HG03354 (cell line): ENCODE measurements around the gene NLRP3.
A peak's percentile ranks its signal among the peaks of the same experiment; 100 is the strongest.

Source experiments
- ATAC-seq: cut with Tn5 transposase; IDR thresholded peaks from one replicate; pipeline ENCODE4 v1.9.1; 2021; ENCODE audit warnings: mild to moderate bottlenecking; ENCODE audit not compliant: unreplicated experiment, poor library complexity, severe bottlenecking

NLRP3 gene

DNA sequence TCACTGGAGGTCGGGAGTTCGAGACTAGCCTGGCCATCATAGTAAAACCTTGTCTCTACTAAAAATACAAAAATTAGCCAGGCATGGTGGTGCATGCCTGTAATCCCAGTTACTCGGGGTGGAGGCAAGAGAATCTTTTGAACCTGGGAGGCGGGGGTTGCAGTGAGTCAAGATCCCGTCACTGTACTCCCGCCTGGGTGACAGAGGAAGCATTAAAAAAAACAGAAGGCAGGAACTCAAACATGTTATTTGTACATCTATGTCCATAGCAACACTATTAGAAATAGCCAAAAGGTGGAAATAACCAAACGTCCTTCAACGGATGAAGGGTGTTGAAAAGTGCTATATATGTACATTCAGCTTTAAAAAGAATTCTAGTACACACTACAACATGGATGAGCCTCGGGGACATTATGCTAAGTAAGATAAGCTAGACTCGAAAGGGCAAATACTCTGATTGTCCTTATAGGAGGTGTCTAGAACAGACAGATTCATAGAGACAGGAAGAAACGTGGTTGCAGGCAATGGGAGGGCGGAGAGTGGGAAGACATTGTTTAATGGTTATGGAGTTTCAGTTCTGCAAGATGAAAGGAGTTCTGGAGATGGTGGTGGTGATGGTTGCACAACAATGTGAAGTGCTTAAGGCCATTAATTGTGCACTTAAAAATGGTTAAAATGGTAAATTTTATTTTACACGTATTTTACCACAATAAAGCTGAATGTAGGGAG, 19.2 kb downstream of the NLRP3 start:
- ATAC-seq: peak; percentile 27

DNA sequence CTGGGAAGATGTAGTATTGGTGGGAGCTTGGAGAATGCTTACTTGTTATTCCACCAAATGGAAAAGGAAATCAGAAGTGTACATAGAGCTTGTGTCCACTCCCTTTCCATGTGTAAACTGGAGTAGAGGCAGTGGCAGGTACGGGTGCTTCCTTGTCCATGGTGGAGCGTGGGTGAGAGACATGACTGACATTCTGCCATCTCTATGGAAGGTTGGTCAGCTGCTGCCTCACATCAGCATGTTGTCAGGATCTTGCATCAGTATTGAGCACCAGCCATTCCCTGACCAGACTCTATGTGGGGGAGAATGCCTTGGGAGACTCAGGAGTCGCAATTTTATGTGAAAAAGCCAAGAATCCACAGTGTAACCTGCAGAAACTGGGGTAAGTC, 19.8 kb downstream of the NLRP3 start:
- no peak for ATAC-seq

DNA sequence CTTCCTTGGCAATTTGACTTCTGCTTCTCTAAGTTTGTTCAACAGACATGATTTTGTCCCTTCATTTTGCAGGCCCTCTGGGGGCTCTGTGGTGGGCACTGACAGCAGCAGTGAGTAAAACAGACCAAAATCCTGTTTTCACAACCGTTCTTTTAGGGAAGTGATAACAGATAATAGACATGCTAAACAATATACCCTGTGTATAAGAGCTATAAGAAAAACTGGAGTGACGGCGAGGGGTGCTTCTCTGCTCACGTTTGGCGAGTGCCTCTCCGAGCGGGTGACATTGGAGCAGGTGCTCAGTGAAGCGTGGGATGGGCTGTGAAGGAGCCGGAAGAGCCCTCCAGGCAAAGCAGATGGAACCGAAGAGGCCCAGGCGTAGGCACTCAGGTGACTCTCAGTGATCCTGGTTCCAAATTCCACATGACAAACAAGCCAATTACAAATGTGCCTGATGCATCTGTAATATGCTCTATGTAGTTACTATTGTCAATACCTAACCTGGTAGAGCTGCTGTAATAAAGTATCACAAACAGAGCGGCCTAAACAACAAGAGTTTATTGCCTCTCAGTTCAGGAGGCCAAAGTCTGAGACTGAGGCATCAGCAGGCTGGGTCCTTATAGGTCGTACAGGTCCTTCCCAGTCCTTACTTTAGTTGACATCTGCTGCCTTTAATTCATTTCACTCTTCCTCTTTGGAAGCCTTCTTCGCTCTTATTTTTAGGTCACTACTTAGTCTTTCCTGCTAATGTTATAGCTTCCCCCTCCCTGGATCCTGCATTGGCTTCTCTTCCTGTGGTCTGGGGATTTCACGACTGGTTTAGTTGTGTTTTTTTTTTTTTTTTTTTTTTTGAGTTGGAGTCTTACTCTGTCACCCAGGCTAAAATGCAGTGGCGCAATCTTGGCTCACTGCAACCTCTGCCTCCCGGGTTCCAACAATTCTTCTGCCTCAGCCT, 21.9 kb downstream of the NLRP3 start:
- ATAC-seq: no peak

DNA sequence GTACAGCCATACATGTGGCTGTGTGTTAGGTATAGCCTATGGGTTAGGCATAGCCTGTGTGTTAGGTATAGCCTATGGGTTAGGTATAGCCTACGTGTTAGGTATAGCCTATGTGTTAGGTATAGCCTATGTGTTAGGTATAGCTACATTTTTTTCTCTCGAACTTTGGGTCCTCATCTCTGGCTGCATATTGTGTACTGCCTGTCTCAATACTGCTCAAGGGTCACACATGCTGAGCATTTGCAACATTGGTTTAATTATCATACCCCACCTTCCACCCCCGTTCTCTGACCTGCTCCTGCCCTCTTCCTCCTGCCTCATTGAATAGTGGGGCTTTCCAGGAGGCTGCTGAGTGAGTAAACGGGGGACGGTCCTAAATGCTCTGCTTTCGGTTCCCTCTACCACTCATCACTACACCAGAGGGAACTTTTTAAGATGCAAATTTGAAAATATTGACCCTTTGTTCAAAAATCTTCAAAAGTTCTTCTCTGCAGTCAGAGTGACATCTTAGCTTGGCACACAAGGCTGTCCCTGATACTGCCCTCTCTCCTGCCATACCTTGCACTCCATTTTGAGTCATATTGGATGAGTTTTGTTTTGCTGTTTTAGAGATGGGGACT, 24.1 kb downstream of the NLRP3 start:
- ATAC-seq: peak; percentile 97

DNA sequence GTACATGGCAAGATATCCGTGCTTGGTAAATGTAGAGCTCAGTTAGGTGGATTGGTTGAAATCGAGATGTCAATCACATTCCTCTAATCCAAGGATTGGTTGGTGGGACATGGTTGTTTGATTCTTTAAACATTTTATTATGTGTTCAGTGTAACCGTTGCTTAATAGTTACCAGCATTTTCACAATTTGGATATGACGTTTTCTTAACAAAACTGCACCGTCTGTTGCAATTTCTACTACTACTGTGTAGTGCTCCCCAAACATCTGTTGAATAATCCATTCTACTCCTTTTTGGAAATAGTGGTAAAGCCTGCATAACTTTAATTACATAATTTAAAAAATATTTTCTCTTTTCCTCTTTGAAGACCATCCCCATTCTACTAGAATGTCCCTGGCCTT, 25.6 kb downstream of the NLRP3 start:
- ATAC-seq: no peak

DNA sequence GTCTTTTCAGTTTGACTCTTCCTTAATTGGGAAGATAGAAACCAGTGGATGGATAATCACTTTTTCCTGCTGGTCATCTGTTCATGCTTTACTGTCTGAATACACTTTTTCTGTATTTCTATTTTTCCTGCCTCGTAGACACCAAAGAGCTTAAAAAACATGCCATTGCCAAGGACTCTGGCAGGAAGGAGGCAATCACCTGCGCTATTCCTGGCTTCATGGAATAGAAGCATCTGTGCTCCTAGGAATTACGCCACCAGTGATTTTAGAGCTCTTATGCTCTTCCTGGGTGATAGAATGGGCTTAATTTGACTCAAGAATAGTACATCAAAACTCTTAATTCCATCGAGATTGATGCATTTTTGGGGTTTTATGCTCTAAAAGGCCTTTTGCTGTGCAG, 26.2 kb downstream of the NLRP3 start:
- no peak for ATAC-seq

DNA sequence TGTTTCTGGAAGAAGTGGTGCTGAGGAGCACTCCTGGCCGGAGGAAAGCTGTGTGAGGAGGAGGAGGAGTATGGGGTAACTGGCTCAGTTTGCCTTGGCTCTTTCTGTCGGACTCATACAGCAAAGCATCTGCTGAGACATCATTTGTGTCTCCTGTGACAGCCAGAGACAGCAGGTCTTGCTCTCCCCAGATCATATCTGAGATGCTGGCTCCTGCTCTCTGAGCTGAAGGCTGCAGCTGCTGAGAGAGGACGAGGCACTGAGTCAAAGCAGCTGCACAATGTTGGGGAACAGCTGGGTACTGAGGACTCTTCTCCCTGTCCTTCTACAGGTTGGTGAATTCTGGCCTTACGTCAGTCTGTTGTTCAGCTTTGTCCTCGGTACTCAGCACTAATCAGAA, 27.7 kb downstream of the NLRP3 start:
- no peak for ATAC-seq

DNA sequence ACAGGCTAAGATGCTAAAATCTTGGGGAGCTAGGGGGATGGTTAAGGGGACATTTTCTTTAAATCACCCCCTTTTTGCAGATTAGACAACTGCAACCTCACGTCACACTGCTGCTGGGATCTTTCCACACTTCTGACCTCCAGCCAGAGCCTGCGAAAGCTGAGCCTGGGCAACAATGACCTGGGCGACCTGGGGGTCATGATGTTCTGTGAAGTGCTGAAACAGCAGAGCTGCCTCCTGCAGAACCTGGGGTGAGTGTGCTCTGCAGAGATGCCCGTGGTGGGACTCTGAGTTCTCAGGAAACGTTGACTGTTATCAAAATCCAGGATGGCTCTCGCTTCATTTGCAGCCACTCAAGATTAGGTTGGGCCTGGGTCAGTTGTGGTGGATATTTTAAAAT, 28.6 kb downstream of the NLRP3 start:
- no peak for ATAC-seq

DNA sequence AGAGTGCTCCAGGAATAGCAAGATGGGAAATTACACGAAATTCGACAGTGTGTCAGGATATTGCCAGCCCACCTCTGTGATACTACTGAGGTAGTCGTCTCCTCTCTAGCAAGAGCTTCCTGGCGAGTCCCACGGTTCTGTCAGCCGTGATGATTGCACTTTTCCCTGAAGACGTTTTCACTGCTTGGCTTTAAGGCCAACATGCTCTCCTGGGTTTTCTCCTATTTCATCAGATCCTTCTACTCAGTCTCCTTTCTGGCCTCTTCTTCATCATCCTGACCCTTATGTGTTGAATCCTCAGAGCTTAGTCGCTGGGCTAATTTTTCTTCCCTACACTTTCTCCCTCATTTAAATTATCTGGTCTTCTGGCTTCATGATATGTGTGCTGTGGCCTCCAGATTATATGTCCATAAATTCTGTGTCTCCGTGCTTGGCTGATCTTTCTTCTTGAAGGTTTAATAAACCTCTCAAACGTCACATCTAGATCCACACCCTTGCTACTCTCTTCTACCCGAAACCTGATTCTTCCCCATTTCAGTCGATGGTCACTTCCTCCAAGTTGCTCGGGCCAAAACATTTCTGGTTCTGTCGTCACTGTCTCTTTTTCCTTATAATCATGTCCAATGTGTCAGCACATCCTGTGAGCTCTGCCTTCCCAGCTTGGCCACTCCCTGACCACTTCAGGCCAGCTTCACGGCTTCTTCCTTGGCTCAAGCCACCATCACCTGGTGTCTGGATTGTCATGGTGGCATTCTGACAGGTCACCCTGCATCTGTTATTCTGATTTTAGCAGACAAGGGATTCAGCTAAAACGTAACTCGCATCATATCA, 29.8 kb downstream of the NLRP3 start:
- ATAC-seq: no peak

DNA sequence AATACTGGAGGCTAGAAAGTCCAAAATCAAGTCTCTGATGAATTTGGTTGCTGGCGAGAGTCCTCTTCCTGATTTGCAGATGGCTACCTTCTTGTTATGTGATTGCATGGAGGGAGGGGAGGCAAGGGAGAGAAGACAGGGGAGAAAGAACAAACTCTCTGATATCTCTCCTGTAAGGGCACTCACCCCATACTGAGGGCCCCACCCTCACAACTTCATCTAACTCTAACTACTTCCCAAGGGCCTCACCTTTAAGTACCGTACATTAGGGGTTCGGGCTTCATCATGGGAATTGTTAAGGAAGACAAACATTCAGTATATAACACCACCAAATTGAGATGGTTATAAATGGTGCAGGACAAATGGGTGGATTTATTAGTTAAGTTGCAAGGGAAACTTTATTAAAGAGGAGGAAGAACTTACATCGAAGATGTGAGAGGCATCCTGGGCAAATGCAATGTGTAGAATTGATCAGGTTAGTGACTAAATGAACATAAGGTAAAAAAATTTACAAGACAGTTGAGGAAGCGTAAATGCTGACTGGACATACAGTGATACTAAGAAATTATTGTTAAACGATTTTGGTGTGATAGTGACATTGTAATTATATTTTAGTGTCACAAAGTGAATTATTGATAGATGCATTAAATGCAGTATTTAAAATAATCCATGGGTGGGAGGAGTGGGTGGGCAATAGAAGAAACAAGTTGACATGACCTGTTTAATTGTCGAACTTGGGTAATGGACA, 31.4 kb downstream of the NLRP3 start:
- ATAC-seq: no peak

DNA sequence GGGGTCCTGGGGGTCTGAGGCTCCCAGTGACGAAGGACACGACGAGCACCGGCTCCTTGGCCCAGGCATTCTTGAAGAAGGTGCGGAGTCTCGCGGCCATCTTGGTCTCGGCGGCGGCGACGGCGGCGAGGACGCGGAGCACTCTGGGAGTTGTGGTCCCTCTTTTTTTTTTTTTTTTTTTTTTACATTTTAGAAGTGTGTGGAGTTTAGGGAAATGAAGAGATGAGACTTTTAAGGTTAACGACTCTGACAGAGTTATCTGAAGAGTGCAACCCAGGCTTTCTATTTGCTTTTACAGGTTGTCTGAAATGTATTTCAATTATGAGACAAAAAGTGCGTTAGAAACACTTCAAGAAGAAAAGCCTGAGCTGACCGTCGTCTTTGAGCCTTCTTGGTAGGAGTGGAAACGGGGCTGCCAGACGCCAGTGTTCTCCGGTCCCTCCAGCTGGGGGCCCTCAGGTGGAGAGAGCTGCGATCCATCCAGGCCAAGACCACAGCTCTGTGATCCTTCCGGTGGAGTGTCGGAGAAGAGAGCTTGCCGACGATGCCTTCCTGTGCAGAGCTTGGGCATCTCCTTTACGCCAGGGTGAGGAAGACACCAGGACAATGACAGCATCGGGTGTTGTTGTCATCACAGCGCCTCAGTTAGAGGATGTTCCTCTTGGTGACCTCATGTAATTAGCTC, 32.3 kb downstream of the NLRP3 start:
- peak; percentile 70 for ATAC-seq

DNA sequence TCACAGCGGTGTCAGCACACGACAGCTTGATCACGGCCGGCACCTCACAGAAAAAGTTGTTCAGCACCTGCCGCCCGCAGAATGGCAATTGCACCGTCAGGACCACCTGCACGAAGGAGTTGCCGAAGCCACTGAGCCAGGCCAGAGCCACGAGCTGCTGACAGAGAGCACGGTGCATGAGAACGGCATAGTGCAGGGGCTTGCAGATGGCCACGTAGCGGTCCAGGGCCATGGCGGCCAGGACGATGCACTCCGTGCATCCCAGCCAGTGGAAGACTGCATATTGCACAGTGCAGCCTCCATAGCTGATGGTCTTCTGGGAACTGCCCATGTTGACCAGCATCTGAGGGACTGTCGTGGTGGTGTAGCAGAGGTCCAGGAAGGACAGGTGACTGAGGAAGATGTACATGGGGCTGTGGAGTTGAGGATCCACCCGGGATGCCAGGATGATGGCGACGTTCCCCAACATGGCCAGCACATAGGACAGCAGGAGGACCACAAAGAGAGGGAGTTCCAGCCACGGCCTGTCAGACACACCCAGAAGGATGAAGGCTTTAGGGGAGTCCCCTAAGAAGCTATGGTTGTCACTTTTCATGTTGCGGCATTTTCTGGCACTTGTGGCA, 35.5 kb downstream of the NLRP3 start:
- ATAC-seq: no peak

DNA sequence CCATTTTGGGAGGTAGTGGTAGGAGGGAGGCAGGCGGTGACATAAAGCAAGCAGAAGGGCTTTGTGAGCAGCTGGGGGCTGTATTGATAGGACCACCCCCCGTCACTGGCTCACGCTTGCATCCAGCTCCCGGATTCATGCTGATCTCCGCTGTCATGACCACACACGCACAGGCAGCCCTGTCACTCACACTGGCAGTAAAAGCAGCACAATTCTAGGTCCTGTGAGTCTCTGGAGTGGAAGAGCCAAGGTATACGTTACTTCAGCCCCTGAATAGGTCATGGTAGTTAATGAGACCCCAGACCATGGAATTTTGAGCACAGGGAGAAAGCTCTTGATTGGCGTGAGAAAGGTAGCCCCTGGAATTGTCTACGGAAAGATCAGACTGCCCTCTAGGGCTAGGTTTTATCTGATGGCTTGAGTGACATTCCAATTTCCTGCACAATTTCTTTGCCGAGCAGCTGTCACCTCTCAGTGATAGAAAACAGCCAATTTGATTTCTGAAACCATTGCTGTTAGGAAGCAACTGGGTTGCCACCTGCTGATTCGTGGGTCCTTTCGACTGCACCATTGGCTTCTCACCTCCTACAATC, 36.6 kb downstream of the NLRP3 start:
- ATAC-seq: no peak

DNA sequence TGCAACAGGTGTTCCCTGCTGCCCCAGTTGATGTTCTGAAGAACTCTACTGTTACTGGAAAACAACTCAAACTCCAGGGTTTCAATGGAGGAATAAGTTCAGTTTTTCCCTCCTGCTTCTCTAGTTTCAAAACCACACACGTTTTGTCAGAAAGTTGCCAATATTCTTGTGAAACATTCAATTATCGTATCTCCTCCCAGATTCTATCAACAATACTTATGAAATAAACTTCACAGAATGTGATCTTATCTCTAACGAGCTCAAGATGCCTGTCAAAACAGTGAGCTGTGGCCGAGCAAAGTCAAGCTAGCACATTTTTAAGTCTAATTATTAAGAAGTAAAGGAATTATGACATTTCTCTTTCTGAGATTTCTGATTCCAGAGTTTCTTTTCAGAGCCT, 37.3 kb downstream of the NLRP3 start:
- ATAC-seq: no peak

DNA sequence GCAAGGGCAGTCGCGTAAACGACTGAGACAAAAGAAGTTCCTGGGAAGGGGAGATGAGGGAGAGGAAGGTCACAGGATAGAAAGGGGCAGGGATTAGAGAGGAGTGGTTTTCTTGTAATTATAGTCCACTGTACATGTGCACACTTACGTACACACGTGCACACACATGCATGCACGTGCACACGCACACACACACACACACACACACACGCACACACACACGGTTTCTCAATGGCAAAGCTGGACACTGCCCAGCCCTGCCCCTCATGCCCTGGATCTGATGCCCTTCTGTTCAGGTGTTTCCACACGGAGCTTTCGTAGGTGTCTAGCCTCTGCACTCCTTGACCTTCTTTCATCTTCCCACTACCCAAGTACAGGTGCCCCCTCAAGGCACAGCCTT, 38.0 kb downstream of the NLRP3 start:
- no peak for ATAC-seq

DNA sequence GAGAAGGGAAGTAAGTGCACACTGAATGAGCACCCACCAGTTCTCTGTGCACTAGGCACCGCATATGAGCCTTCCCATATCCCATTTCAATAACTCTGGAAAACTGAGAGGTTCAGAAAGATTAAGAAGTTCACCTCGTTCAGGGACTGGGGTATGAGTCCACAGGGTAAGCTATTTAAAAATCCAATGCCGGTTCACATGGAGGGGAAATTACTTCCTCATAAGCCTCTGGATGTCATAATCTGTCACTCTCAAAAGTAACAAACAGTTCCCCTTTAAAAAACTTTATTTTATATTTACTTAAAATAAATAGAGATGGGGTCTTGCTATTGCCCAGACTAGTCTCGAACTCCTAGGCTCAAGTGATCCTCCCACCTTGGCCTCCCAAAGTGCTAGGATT, 40.0 kb downstream of the NLRP3 start:
- no peak for ATAC-seq

DNA sequence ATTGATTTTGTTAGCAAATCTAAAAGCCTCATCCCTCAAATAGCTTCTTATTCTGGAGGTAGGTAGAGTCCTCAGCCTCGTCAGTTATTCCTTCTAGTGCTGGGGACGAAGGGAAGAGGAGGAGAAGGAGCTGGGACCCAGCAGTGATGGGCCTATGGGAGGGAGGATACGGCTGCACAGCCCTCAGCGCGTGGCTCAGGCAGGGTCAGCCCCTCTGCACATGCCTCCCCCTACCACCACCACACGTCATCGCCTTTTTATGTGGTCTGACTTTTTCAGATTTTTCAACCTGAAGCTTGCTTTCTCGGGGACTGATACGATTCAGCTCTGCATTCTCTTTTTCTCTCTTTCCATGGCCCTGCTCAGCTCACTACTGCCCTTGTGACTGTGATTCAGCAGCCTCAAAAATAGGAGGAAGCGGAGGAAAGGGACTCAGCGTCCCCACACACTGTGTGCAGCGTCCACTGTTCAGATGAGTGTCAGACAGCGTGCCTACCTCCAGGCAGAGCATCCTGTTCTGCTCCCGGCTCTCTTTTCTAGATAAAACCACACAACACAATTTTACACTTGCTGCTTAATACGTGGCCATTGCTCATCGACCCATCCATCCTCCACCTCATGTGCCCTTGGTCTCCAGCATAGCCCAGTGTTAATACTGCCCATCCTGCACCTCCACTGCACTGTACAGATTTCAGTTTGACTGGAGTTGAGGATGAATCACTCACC, 41.1 kb downstream of the NLRP3 start:
- ATAC-seq: no peak
